Measurements from ENCODE around the gene RIC8A.
A peak's percentile ranks its signal among the peaks of the same experiment; 100 is the strongest.

RIC8A gene

GRCh38 chr11:210122-210802 lies 2.8 kb downstream of the RIC8A start:
- peak overlapping the region; percentile 40 for H3K27ac ChIP-seq (ENCODE audit: low read depth, low read length)
- H3K9me3 ChIP-seq (ENCODE audit: control insufficient read depth in 5 of 5, low read length in 5 of 5), result no peaks in the 10 kb centered on the region
- H3K4me3 ChIP-seq (ENCODE audit: low read depth in 1 of 5, low read length in 5 of 5), result peak overlapping the region; percentile 17 to 97 (median 84)
- H3K9ac ChIP-seq (ENCODE audit: low read length in 5 of 5), result peak overlapping the region; percentile 9 to 90 (median 38)
- H3K27me3 ChIP-seq (ENCODE audit: control insufficient read depth in 5 of 5, insufficient read depth in 4 of 5, low read length in 5 of 5), result peaks cover 0 to 2% (median 0%) of the 10 kb centered on the region in 5 donors
- peaks cover 27 to 54% (median 44%) of the 10 kb centered on the region in 5 donors for H3K4me1 ChIP-seq (ENCODE audit: control insufficient read depth in 5 of 5, insufficient read depth in 5 of 5, low read length in 5 of 5)
- H3K36me3 ChIP-seq (ENCODE audit: control insufficient read depth in 5 of 5, insufficient read depth in 5 of 5, low read length in 5 of 5), result peaks cover 0 to 61% (median 60%) of the 10 kb centered on the region in 5 donors

GRCh38 chr11:210803-211180 lies 3.3 kb downstream of the RIC8A start:
- peak overlapping the region; percentile 40 for H3K27ac ChIP-seq (ENCODE audit: low read depth, low read length)
- no peaks in the 10 kb centered on the region for H3K9me3 ChIP-seq (ENCODE audit: control insufficient read depth in 5 of 5, low read length in 5 of 5)
- peaks cover 22 to 49% (median 38%) of the 10 kb centered on the region in 5 donors for H3K4me1 ChIP-seq (ENCODE audit: control insufficient read depth in 5 of 5, insufficient read depth in 5 of 5, low read length in 5 of 5)
- H3K36me3 ChIP-seq (ENCODE audit: control insufficient read depth in 5 of 5, insufficient read depth in 5 of 5, low read length in 5 of 5), result peaks cover 0 to 63% (median 60%) of the 10 kb centered on the region in 5 donors
- peaks cover 0 to 2% (median 0%) of the 10 kb centered on the region in 5 donors for H3K27me3 ChIP-seq (ENCODE audit: control insufficient read depth in 5 of 5, insufficient read depth in 4 of 5, low read length in 5 of 5)
- H3K4me3 ChIP-seq (ENCODE audit: low read depth in 1 of 5, low read length in 5 of 5), result peak overlapping the region in 1 of 5 donors; percentile 51
- H3K9ac ChIP-seq (ENCODE audit: low read length in 5 of 5), result peak overlapping the region in 2 of 5 donors; percentile 33 to 38

- H3K27ac ChIP-seq (ENCODE audit: low read depth, low read length), result no peak overlapping the region
- peaks cover 17 to 44% (median 33%) of the 10 kb centered on the region in 5 donors for H3K4me1 ChIP-seq (ENCODE audit: control insufficient read depth in 5 of 5, insufficient read depth in 5 of 5, low read length in 5 of 5)
- H3K36me3 ChIP-seq (ENCODE audit: control insufficient read depth in 5 of 5, insufficient read depth in 5 of 5, low read length in 5 of 5), result peaks cover 0 to 68% (median 65%) of the 10 kb centered on the region in 5 donors
Observed at GRCh38 chr11:211295-211694, 3.8 kb downstream of the RIC8A start.

GRCh38 chr11:211741-212140 lies 4.2 kb downstream of the RIC8A start:
- Histone ChIP-seq H3K9ac (ENCODE audit: low read length in 5 of 5) (no peak overlapping the region), H3K27ac (ENCODE audit: low read depth, low read length) (no peak overlapping the region), H3K27me3 (ENCODE audit: control insufficient read depth in 5 of 5, insufficient read depth in 4 of 5, low read length in 5 of 5) (peaks cover 0 to 2% (median 0%) of the 10 kb centered on the region in 5 donors), H3K36me3 (ENCODE audit: control insufficient read depth in 5 of 5, insufficient read depth in 5 of 5, low read length in 5 of 5) (peaks cover 0 to 70% (median 67%) of the 10 kb centered on the region in 5 donors), H3K4me3 (ENCODE audit: low read depth in 1 of 5, low read length in 5 of 5) (no peak overlapping the region), H3K4me1 (ENCODE audit: control insufficient read depth in 5 of 5, insufficient read depth in 5 of 5, low read length in 5 of 5) (peaks cover 15 to 39% (median 29%) of the 10 kb centered on the region in 5 donors), H3K9me3 (ENCODE audit: control insufficient read depth in 5 of 5, low read length in 5 of 5) (no peaks in the 10 kb centered on the region)

More at GRCh38 chr11:211295-211694, 3.8 kb downstream of the RIC8A start:
- Histone ChIP-seq H3K27me3 (ENCODE audit: control insufficient read depth in 5 of 5, insufficient read depth in 4 of 5, low read length in 5 of 5) (peaks cover 0 to 2% (median 0%) of the 10 kb centered on the region in 5 donors), H3K9me3 (ENCODE audit: control insufficient read depth in 5 of 5, low read length in 5 of 5) (no peaks in the 10 kb centered on the region), H3K9ac (ENCODE audit: low read length in 5 of 5) (no peak overlapping the region), H3K4me3 (ENCODE audit: low read depth in 1 of 5, low read length in 5 of 5) (no peak overlapping the region)

GRCh38 chr11:212150-213100 lies 4.9 kb downstream of the RIC8A start:
- Histone ChIP-seq H3K27ac (ENCODE audit: low read depth, low read length) (no peak overlapping the region), H3K27me3 (ENCODE audit: control insufficient read depth in 5 of 5, insufficient read depth in 4 of 5, low read length in 5 of 5) (peaks cover 0 to 1% (median 0%) of the 10 kb centered on the region in 5 donors), H3K9ac (ENCODE audit: low read length in 5 of 5) (peak overlapping the region in 2 of 5 donors; percentile 28 to 43), H3K4me3 (ENCODE audit: low read depth in 1 of 5, low read length in 5 of 5) (no peak overlapping the region), H3K36me3 (ENCODE audit: control insufficient read depth in 5 of 5, insufficient read depth in 5 of 5, low read length in 5 of 5) (peaks cover 0 to 70% (median 67%) of the 10 kb centered on the region in 5 donors), H3K4me1 (ENCODE audit: control insufficient read depth in 5 of 5, insufficient read depth in 5 of 5, low read length in 5 of 5) (peaks cover 14 to 37% (median 27%) of the 10 kb centered on the region in 5 donors), H3K9me3 (ENCODE audit: control insufficient read depth in 5 of 5, low read length in 5 of 5) (no peaks in the 10 kb centered on the region)

- H3K9ac ChIP-seq (ENCODE audit: low read length in 5 of 5), result peak overlapping the region in 1 of 5 donors; percentile 28
- H3K4me3 ChIP-seq (ENCODE audit: low read depth in 1 of 5, low read length in 5 of 5), result no peak overlapping the region
- H3K36me3 ChIP-seq (ENCODE audit: control insufficient read depth in 5 of 5, insufficient read depth in 5 of 5, low read length in 5 of 5), result peaks cover 0 to 73% (median 67%) of the 10 kb centered on the region in 5 donors
- H3K27me3 ChIP-seq (ENCODE audit: control insufficient read depth in 5 of 5, insufficient read depth in 4 of 5, low read length in 5 of 5), result no peaks in the 10 kb centered on the region
- peaks cover 12 to 30% (median 25%) of the 10 kb centered on the region in 5 donors for H3K4me1 ChIP-seq (ENCODE audit: control insufficient read depth in 5 of 5, insufficient read depth in 5 of 5, low read length in 5 of 5)
- H3K27ac ChIP-seq (ENCODE audit: low read depth, low read length), result no peak overlapping the region
- H3K9me3 ChIP-seq (ENCODE audit: control insufficient read depth in 5 of 5, low read length in 5 of 5), result no peaks in the 10 kb centered on the region
Observed at GRCh38 chr11:213111-213510, 5.6 kb downstream of the RIC8A start.

GRCh38 chr11:214083-214482 lies 6.6 kb downstream of the RIC8A start:
- Histone ChIP-seq H3K4me3 (ENCODE audit: low read depth in 1 of 5, low read length in 5 of 5) (no peak overlapping the region), H3K9ac (ENCODE audit: low read length in 5 of 5) (no peak overlapping the region), H3K36me3 (ENCODE audit: control insufficient read depth in 5 of 5, insufficient read depth in 5 of 5, low read length in 5 of 5) (peaks cover 0 to 79% (median 74%) of the 10 kb centered on the region in 5 donors), H3K9me3 (ENCODE audit: control insufficient read depth in 5 of 5, low read length in 5 of 5) (no peaks in the 10 kb centered on the region), H3K27me3 (ENCODE audit: control insufficient read depth in 5 of 5, insufficient read depth in 4 of 5, low read length in 5 of 5) (no peaks in the 10 kb centered on the region), H3K4me1 (ENCODE audit: control insufficient read depth in 5 of 5, insufficient read depth in 5 of 5, low read length in 5 of 5) (peaks cover 12 to 24% (median 20%) of the 10 kb centered on the region in 5 donors), H3K27ac (ENCODE audit: low read depth, low read length) (no peak overlapping the region)

GRCh38 chr11:215581-216037 lies 8.1 kb downstream of the RIC8A start:
- Histone ChIP-seq H3K36me3 (ENCODE audit: control insufficient read depth in 5 of 5, insufficient read depth in 5 of 5, low read length in 5 of 5) (peaks cover 0 to 68% (median 62%) of the 10 kb centered on the region in 5 donors), H3K4me1 (ENCODE audit: control insufficient read depth in 5 of 5, insufficient read depth in 5 of 5, low read length in 5 of 5) (peaks cover 0 to 9% (median 5%) of the 10 kb centered on the region in 5 donors), H3K9me3 (ENCODE audit: control insufficient read depth in 5 of 5, low read length in 5 of 5) (no peaks in the 10 kb centered on the region), H3K27me3 (ENCODE audit: control insufficient read depth in 5 of 5, insufficient read depth in 4 of 5, low read length in 5 of 5) (no peaks in the 10 kb centered on the region), H3K9ac (ENCODE audit: low read length in 5 of 5) (no peak overlapping the region), H3K27ac (ENCODE audit: low read depth, low read length) (peak overlapping the region; percentile 21), H3K4me3 (ENCODE audit: low read depth in 1 of 5, low read length in 5 of 5) (no peak overlapping the region)

- no peaks in the 10 kb centered on the region for H3K27me3 ChIP-seq (ENCODE audit: control insufficient read depth in 5 of 5, insufficient read depth in 4 of 5, low read length in 5 of 5)
- H3K9ac ChIP-seq (ENCODE audit: low read length in 5 of 5), result peak overlapping the region in 1 of 5 donors; percentile 8
- H3K9me3 ChIP-seq (ENCODE audit: control insufficient read depth in 5 of 5, low read length in 5 of 5), result no peaks in the 10 kb centered on the region
- no peak overlapping the region for H3K4me3 ChIP-seq (ENCODE audit: low read depth in 1 of 5, low read length in 5 of 5)
- peaks cover 0 to 2% (median 0%) of the 10 kb centered on the region in 5 donors for H3K4me1 ChIP-seq (ENCODE audit: control insufficient read depth in 5 of 5, insufficient read depth in 5 of 5, low read length in 5 of 5)
- H3K36me3 ChIP-seq (ENCODE audit: control insufficient read depth in 5 of 5, insufficient read depth in 5 of 5, low read length in 5 of 5), result peaks cover 0 to 61% (median 55%) of the 10 kb centered on the region in 5 donors
- H3K27ac ChIP-seq (ENCODE audit: low read depth, low read length), result no peak overlapping the region
Observed at GRCh38 chr11:216081-216974, 8.8 kb downstream of the RIC8A start.

Data from subcutaneous abdominal adipose tissue (tissue), 5 donors.